GM12873 (cell line): ENCODE measurements around the gene TMEM52.

Experiments
- CTCF ChIP-seq: IDR thresholded peaks from 2 replicates; pipeline ENCODE4 v1.5.1; 2012; ENCODE audit warnings: low read depth, mild to moderate bottlenecking, moderate library complexity, low read length, control low read depth; ENCODE audit not compliant: insufficient read depth; ENCODE audit errors: missing control alignments

TMEM52 gene

GRCh38 chr1:1889090-1889750 is 29.9 kb downstream of the TMEM52 start:
- TF ChIP-seq CTCF, result no peak

- TF ChIP-seq CTCF, result no peak
These were observed 35.8 kb downstream of the TMEM52 start for GRCh38 chr1:1883092-1883873.

GRCh38 chr1:1881727-1882126 is 37.4 kb downstream of the TMEM52 start:
- TF ChIP-seq CTCF, result no peak

- no peak for TF ChIP-seq CTCF
These were observed 38.3 kb downstream of the TMEM52 start for GRCh38 chr1:1880617-1881312.

GRCh38 chr1:1879942-1880341 is 39.1 kb downstream of the TMEM52 start:
- no peak for TF ChIP-seq CTCF

GRCh38 chr1:1877865-1878436 is 41.1 kb downstream of the TMEM52 start:
- TF ChIP-seq CTCF, result no peak
